K562 (cell line): ENCODE results near the gene PON3. TPM values are rescaled to one million over a fixed set of nuclear protein-coding genes. Genes with fewer than 3 reads are reported as not detected.

Source experiments
- ATF1 ChIP-seq, 2 experiments: fragments of 450-650 bp in 1 of 2; IDR thresholded peaks; 2 replicates each; pipeline ENCODE4 v1.6.1; 2016; ENCODE audit warnings: missing compliant biosample characterization in 1 of 2, missing genetic modification characterization in 1 of 2
- ATF6 ChIP-seq: sonication (generic); formaldehyde crosslinking; IDR thresholded peaks from 2 replicates; pipeline ENCODE4 v1.4.0; 2020; ENCODE audit warnings: mild to moderate bottlenecking, missing genetic modification reagents
- CTBP1 ChIP-seq: fragments of 450-650 bp; IDR thresholded peaks from 2 replicates; pipeline ENCODE4 v1.6.1; 2016; ENCODE audit warnings: borderline replicate concordance
- EP400 ChIP-seq: fragments of 450-650 bp; IDR thresholded peaks from 2 replicates; pipeline ENCODE4 v1.6.1; 2017; ENCODE audit warnings: antibody characterized with exemption, mild to moderate bottlenecking, moderate library complexity
- GTF2F1 ChIP-seq: IDR thresholded peaks from 2 replicates; pipeline ENCODE4 v1.6.1; 2011; ENCODE audit warnings: low read depth, low read length, improper control_type of control experiment
- HMGN3 ChIP-seq: IDR thresholded peaks from 2 replicates; pipeline ENCODE4 v1.6.1; 2011; ENCODE audit warnings: borderline replicate concordance, low read depth, mild to moderate bottlenecking, mixed read lengths, low read length; ENCODE audit not compliant: insufficient read length; ENCODE audit errors: extremely low read depth
- NR3C1 ChIP-seq: sonication (generic); formaldehyde crosslinking; IDR thresholded peaks from 2 replicates; pipeline ENCODE4 v1.8.1; 2022; ENCODE audit warnings: missing genetic modification reagents
- NRF1 ChIP-seq, 2 experiments: fragments of 450-650 bp; IDR thresholded peaks in 1 of 2; conservative IDR thresholded peaks in 1 of 2; 2 replicates each; pipeline ENCODE4 v1.6.1; 2014; ENCODE audit warnings: mild to moderate bottlenecking in 2 of 2
- SMARCB1 ChIP-seq: IDR thresholded peaks from 2 replicates; pipeline ENCODE4 v1.6.1; 2011; ENCODE audit warnings: improper control_type of control experiment, low read depth; ENCODE audit not compliant: insufficient read length
- TEAD1 ChIP-seq, 2 experiments: fragments of 450-650 bp in 1 of 2; sonication (generic) in 1 of 2; formaldehyde crosslinking; IDR thresholded peaks; 2 replicates each; pipeline versions ENCODE4 v1.4.0 to v1.8.0; 2020 to 2022; ENCODE audit warnings: mild to moderate bottlenecking in 2 of 2, missing genetic modification reagents in 1 of 2
- THAP7 ChIP-seq: fragments of 250-450 bp; sonication (Bioruptor Pico); IDR thresholded peaks from 2 replicates; pipeline ENCODE4 v1.5.0; 2021
- ZNF121 ChIP-seq: sonication (generic); formaldehyde crosslinking; conservative IDR thresholded peaks from 2 replicates; pipeline ENCODE4 v1.8.0; 2022; ENCODE audit warnings: missing genetic modification reagents
- ZNF174 ChIP-seq: fragments of 250-450 bp; sonication (Bioruptor Pico); IDR thresholded peaks from 2 replicates; pipeline ENCODE4 v1.4.0; 2020; ENCODE audit warnings: mild to moderate bottlenecking
- ZNF197 ChIP-seq: fragments of 200-800 bp; sonication (Bioruptor generic); IDR thresholded peaks from 2 replicates; pipeline ENCODE4 v1.6.1; 2016; ENCODE audit warnings: low read depth, missing genetic modification characterization, missing compliant biosample characterization
- ZNF318 ChIP-seq, 2 experiments: fragments of 450-650 bp; IDR thresholded peaks; 2 replicates each; pipeline ENCODE4 v1.6.1; 2016; ENCODE audit warnings: mild to moderate bottlenecking in 2 of 2, borderline replicate concordance in 1 of 2, low read depth in 1 of 2, moderate library complexity in 1 of 2
- polyA plus RNA-seq, 8 experiments: library from polyadenylated mRNA; depleted of rRNA in 4 of 8; stranded (reverse) in 5 of 8; unstranded in 3 of 8; fragments of >200 nt; fragmentation: Nextera tagmentation in 2 of 8; fragmentation: Illumina TruSeq in 1 of 8; extraction: Ambion mirVana in 2 of 8; extraction: Trizol in 1 of 8; gene quantifications; 2 replicates each; pipeline versions ENCODE4 v1.2.1 to v1.2.3, GENCODE V29; 2011 to 2014; ENCODE audit warnings: inconsistent platforms in 1 of 8, missing spikeins in 1 of 8
- total RNA-seq, 7 experiments: library from RNA; depleted of rRNA in 6 of 7; stranded (reverse); fragments of >200 nt in 6 of 7; fragmentation: Illumina TruSeq in 2 of 7; extraction: Trizol in 2 of 7; gene quantifications; 2 replicates each; pipeline versions ENCODE4 v1.2.1 to v1.2.3, GENCODE V29; 2011 to 2021; ENCODE audit warnings: low replicate concordance in 1 of 7

Gene PON3
- total and polyA plus RNA-seq, 9 of the 15 experiments (the other 6 are each of a cell fraction or from before 2014, with no cell fraction given) = 0.15 to 0.38 (median 0.18) TPM; not detected in 6

GRCh38 chr7:95434557-95435421, 38.6 kb upstream of the PON3 start, which contains the start of gene PON2 (continued):
- no peak for TF ChIP-seq ZNF318 (IDR thresholded peaks at IDR 0.05; ENCODE audit: borderline replicate concordance in 1 of 2, low read depth in 1 of 2)
- no peak for TF ChIP-seq ATF1 (CRISPR knock-in tag; IDR thresholded peaks at IDR 0.05)
- peak; percentile 68; the same call in 1 of the 2 replicates for TF ChIP-seq ATF1 (tag; IDR thresholded peaks at IDR 0.05)
- TF ChIP-seq CTBP1 = peak; percentile 85
- TF ChIP-seq THAP7 (CRISPR knock-in tag) = no peak
- TF ChIP-seq EP400 = peak; percentile 91
- peak; percentile 57 to 71; a peak in 3 of 4 replicates for TF ChIP-seq NRF1 (conservative IDR thresholded peaks at IDR 0.05 in 1 of 2, IDR thresholded peaks at IDR 0.05 in 1 of 2)
- 0 out of 2 replicates have a peak, but pooled peaks have one; percentile 58 for TF ChIP-seq ZNF197 (CRISPR knock-in tag)
- no peak for TF ChIP-seq SMARCB1
- peak; percentile 70; the same call in 1 of the 2 replicates for TF ChIP-seq GTF2F1
- peak in 1 of 2 experiments; percentile 88; a peak in 2 of 4 replicates for TF ChIP-seq TEAD1 (CRISPR knock-in tag; IDR thresholded peaks at IDR 0.05)
- 0 out of 2 replicates have a peak, but pooled peaks have one; percentile 1 for TF ChIP-seq ATF6 (CRISPR knock-in tag)
- peak; percentile 74 for TF ChIP-seq HMGN3
- TF ChIP-seq ZNF174 (CRISPR knock-in tag) = no peak
- 0 out of 2 replicates have a peak, but pooled peaks have one; percentile 44 for TF ChIP-seq NR3C1 (CRISPR knock-in tag)
- no peak for TF ChIP-seq ZNF121 (CRISPR knock-in tag)
